Hepatocyte (in vitro differentiated cells): Measurements from ENCODE around the gene SPECC1.

ENCODE experiments used
- CTCF ChIP-seq: fragments of 200-600 bp; sonication (generic); IDR thresholded peaks from 2 replicates; pipeline ENCODE4 v1.5.1; 2016; ENCODE audit warnings: antibody characterized with exemption, mild to moderate bottlenecking; ENCODE audit not compliant: poor library complexity
- EZH2 ChIP-seq: fragments of 200-600 bp; sonication (generic); IDR thresholded peaks from 2 replicates; pipeline ENCODE4 v1.6.1; 2016; ENCODE audit warnings: antibody characterized with exemption, mild to moderate bottlenecking, borderline replicate concordance

- TF ChIP-seq CTCF (no peak), EZH2 (no peak)
Measured at GRCh38 chr17:20074001-20074400, 64.8 kb downstream of the SPECC1 start.
